NOMO-1 (cell line): ENCODE measurements around the gene TCF3.
A peak's percentile ranks its signal among the peaks of the same experiment; 100 is the strongest.

Experiments used
- DNase-seq, 2 experiments: peaks; one replicate each; lab custom pipeline; 2025; ENCODE audit not compliant: unreplicated experiment in 2 of 2; lab: John Stamatoyannopoulos, UW

TCF3 gene

GRCh38 chr19:1590641-1591397 lies 61.6 kb downstream of the TCF3 start:
- DNase-seq, result peak; percentile 12 to 33

DNA sequence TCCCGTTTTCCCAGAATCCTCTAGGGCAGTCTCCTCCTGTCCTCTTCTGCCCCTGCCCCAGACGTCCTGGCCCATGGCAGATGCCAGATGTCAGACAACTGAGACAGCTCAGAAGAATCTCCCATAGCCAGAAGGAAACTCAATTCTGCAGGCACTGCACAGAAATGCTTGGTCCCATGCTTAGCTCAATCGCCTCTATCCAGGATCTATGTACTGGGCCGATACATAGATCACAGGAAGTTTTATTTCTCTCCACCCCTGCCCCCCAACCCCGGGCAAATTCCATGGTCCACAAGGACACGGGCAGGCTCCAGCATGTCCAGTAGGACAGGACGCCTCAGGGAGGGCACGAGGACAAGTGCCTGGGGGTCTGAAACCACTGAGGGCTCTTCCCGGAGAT lies 64.5 kb downstream of the TCF3 start:
- no peak for DNase-seq

DNA sequence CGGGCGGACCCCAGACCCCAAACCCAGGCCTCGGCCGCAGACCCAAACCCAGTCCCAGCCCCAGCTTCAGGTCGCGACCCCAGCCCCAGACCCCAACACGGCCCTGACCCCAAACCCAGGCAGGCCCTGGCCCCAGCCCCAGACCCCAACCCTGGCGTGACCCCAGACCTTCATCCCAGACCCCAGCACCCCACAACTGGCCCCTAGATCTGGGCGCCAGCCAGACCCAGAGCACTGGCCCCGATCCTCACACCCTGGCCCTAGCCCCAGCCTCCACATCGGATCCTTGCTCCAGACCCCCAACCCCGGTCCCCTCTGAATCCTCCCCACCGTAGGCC lies 67.2 kb downstream of the TCF3 start:
- no peak for DNase-seq

DNA sequence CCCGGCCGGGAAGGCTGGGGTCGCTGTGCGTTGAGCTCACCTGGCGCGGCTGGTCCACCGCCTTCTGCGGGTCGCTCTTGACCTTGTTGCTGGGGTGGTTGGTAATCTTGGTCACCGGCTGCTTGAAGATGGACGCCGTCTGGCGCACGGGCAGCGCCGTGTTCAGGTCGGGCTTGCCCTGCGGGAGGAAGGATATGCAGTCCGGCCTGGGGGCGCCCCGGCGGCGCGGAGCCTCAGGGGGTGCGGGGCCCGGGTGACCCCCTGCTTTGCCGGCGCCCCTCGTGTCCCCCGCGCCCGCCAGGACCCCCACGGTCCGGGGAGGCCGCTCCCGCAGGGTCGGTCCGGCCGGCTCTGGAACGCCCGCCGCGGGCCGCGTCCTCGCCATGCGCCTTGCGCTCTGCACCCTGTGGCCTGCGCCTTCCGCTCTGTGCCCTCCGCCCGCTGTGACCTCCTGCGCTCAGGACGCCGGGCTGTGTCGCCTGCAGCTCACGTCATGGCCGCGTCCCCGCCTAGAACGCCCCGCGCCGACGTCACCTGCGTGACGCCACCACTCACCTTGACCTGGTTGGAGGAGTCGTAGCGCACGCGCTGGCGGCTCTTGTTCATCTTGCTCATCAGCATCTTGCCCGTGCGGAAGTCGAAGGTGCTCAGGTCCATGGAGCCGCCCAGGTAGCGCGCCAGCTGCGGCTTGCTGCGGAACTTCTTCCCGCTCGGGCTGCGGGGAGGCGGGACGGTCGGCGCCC lies 67.7 kb downstream of the TCF3 start:
- DNase-seq, result no peak

- DNase-seq, result no peak
Measured at GRCh38 chr19:1582201-1582600, 70.2 kb downstream of the TCF3 start.

- no peak for DNase-seq
Measured at GRCh38 chr19:1580957-1581356, 71.5 kb downstream of the TCF3 start.

DNA sequence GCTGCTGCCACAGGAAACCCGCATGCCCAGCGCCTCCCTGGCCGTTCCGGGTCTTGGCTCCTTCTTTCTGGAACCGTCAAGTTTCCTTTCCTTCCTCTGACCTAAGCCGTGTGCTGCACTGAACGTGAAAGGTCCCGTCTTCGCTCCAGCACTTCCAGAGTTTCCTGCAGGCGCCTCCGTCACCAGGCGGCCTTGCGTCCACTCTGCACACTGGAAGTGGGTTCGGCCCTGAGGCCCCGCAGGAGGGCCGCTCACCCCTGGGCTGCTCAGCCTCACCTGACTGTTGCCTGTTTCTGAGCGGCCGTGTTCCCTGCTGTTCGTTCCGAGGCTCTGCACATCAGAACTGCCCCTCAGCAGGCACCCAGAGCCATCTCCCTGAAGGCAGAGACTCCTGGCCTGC lies 72.0 kb downstream of the TCF3 start:
- DNase-seq, result no peak

- no peak for DNase-seq
Measured at GRCh38 chr19:1579222-1579621, 73.2 kb downstream of the TCF3 start.

- DNase-seq, result no peak
Measured at GRCh38 chr19:1577929-1578618, 74.3 kb downstream of the TCF3 start.

DNA sequence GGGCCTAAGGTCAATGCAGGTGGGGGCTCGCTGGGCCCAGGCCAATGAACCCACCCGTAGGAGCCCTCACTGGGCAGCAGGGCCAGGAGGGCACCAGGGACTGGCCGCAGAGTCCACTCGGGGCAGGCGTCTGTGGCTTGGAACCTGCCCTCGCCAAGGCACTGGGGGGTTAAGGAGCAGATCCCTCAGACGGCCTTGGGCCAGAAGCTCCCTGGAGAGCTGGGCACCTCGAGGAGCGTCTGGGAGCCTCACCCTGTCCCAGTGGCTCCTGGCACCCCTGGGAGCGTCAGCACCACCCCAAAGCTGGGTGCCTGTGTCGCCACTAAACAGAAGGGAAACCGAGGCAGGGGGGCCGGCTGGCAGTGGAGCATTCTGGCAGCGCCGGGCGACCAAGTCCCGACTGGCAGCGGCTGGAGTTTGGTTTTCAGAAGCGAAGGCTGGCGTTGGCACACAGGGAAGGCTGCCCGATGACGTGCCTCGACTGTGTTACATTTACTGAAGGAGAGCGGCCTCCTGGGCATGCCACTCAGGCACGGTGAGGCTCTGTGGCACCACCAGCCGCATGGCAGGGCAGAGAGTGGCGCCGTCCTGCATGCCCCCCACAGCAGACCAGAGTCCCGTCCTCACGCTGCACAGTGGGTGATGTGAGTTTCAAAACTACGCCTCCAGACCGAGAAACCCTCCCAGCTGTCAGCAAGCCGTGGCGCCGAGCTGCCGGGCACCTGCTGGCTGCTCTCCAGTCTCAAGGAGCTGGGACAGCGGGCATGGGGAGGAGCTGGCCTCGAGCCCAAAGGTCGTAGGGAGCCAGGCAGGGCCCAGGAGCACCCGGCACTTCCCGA lies 75.1 kb downstream of the TCF3 start:
- no peak for DNase-seq

DNA sequence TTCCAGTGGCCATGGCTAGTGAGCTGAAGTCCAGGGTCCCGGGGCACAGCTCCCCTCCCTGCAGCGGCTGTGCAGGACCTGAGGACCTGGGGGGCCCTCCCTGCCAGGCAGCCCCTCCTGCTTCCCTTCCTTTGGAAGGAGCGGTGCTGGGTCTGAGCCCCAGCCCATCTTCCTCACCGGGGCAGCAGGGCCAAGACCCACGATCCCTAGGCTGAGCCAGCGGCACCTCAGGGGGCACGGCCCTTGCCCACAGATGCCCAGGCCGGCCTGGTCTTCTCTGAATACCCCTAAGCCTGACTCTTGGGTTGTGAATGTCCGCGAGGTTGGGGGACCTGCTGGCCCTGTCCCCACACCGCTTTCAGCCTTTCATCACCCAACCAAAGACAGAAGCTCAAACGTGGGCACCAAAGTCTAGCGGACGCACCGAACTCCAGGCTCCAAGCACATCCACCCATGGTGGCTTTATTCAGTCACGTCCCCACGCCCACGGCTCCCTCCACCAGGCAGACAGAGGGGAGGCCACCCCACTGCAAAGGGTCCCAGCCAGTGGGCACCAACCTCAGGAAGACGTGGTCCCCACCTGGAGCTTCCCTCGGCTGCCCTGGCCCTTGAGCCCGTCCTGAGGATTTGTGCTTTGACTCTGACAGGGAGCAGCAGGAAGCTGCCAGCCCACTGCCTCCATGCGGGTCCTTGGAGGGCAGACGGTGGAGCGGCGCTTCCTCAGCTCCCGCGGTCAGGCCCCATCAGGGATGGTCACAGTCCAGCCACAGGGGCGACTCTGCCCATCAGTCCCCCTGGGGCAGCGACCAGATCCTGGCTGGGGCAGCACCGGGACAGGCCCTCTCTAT lies 75.9 kb downstream of the TCF3 start:
- DNase-seq, result no peak

- DNase-seq, result no peak
Measured at GRCh38 chr19:1575323-1576241, 76.8 kb downstream of the TCF3 start.

DNA sequence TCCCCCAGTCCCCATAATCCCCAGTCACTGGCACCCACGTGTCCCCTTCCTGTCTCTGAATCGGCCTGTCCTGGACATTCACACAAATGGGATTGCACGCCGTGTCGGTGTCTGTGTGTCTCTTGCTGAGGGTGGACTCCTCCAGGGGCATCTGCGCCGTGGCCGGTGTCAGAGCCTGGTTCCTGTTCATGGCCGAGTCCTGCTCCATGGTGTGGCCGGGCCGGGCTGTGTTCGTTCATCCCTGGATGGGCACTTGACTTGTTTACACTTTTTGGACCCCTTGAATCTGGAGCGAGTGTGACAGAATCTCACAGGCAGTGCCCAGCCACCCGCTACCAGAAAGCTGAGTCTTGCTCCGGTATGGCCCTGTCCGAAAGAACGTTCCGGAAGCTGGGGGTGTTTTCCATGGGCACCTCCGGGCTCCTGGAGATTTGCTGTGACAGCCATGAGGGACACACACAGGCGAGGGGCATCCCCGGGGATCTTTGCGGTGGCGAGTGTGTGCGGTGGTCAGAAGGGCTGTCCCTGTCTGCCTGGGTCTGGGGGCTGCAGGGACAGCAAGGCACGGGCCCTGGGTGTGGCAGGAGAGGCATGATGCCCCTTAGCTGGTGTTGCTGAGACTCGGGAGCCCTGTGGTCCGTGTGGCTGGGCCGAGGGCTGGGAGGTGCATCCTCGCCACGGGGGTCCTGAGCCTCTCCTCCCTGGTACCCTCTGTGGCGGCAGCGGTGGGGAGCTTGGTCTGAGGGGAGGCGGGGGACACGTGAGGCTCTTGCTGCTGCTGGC lies 77.9 kb downstream of the TCF3 start:
- no peak for DNase-seq

DNA sequence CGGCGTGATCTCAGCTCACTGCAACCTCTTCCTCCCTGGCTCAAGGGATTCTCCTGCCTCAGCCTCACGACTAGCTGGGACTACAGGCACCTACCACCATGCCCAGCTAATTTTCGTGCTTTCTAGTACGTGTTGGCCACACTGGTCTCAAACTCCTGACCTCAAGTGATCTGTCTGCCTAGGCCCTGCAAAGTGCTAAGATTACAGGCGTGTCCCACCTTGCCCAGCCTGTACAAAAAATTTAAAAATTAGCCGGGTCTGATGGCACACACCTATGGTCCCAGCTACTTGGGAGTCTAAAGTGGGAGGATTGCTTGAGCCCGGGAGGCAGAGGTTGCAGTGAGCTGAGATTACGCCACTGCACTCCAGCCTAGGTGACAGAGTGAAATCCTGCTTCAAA lies 79.6 kb downstream of the TCF3 start:
- no peak for DNase-seq

DNA sequence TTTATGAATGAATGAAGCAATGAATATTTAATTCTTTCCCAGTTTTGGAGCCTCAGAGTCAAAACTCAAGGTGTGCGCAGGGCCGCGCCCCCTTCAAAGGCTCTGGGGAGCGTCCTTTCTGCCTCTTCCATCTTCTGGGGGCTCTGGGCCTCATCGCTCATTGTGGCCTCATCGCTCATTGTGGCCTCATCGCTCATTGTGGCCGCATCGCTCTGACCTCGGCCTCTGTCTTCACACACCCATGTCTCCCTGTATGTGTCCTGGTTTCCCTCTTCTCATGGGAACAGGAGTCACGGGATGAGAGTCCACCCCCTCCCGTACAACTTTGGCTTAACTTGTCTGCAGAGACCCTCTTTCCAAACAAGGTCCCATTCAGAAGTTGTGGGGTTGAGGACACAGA lies 81.1 kb downstream of the TCF3 start:
- DNase-seq, result no peak

GRCh38 chr19:1570836-1571235 lies 81.6 kb downstream of the TCF3 start:
- DNase-seq, result no peak

DNA sequence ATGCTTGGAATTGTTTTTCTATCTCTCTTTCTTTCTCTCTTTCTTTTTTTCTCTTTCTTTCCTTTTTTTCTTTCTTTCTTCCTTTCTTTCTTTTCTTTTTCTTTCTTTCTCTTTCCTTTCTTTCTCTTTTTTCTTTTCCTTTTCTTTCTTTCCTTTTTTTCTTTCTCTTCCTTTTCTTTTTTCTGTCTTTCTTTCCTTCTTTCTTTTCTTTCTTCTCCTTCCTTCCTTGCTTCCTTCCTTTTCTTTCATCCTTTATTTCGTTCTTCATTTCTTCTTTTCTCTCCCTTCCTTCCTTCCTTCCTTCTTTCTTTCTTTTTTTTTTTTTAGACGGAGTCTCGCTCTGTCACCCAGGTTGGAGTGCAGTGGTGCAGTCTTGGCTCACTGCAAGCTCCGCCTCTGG lies 82.4 kb downstream of the TCF3 start:
- no peak for DNase-seq

DNA sequence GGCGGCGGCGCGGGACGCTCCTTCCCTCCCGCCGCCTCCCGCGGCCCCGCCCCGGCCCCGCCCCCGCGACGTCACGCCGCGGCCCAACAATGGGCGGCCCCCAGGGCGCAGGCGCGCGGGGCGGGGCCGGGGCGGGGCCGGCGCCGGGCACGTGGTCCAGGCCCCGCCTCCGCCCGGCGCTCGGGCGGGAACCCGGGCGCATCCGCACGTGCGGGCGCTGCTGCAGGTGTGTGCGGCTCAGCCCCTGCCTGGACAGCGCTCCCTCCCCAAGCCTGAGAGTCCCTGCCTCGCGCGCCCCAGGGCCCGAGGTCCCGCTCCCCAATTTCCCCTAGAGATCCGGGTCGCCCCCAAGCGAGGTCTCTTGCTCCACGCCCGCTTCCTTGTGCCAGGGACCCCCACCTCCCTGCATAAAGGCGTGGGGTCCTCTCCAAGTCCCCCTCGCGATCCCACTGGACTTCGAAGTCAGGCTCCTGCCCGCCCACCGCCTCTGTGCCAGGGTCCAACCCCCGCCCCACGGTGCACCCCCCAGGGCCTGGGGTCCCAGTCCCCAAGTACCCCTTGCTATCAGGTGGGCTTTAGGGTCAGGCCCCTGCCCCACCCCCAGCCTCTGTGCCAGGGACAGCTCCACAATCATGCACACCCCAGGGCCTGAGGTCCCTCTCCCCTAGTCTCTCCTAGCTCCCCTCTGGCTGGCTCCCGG lies 83.9 kb downstream of the TCF3 start, which contains the start of gene MEX3D:
MEX3D (minus strand) TSS at position 6 of the 700 bp plus-strand sequence. CDS start 267 bp downstream, outside the sequence.
- peak; percentile 13 to 65 for DNase-seq
